GM19395 (cell line): Measurements from ENCODE around the gene CPNE5.
"Not testable (repeated sequence)": the region's sequence is repeated elsewhere in the genome, so short reads cannot be mapped to it uniquely, and the experiment has no call there.

Experiments used
- ATAC-seq: cut with Tn5 transposase; IDR thresholded peaks from one replicate; pipeline ENCODE4 v1.9.1; 2021; ENCODE audit warnings: mild to moderate bottlenecking, moderate library complexity; ENCODE audit not compliant: unreplicated experiment

Gene CPNE5

GRCh38 chr6:36728289-36729160, 110.7 kb downstream of the CPNE5 start:
- ATAC-seq, result no peak

DNA sequence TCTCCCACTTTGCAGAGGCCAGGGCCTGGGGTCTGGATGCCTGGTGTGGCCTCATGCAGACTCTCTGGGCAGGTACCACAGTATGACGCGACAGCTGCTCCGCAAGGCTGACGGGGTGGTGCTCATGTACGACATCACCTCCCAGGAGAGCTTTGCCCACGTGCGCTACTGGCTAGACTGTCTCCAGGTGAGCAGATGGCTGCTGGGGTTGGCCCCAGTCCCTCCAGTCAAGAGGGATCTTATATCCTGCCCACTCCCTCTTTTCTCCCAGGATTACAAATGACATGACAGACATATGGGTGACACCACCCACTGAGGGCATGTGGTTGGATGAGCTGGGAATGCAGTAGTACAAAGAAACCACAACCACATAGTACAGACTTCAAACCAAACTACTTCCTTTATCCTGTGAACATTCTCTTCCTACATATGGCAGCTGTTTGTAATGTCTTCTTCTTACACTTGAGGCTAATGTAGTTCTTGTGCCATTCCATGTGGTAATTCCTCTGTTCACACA, 111.7 kb downstream of the CPNE5 start:
- ATAC-seq, result no peak

DNA sequence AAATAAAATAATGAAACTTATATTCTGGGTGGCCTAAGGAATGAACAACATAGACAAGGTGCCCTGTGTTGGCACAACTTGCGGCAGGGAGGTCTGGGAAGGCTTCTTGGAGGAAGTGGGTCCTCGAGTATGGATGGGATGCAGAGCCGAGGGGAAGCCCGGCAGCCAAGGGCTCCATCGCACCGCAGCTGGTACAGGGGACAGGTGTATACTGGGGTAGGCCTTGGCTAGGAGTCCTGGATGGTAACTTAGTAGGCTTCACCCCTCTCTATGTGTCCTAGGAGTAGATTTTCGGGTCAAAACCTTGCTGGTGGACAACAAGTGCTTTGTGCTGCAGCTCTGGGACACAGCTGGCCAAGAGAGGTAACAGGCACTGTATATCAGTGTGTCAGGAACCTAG, 113.7 kb downstream of the CPNE5 start:
- no peak for ATAC-seq

GRCh38 chr6:36724514-36725390, 114.5 kb downstream of the CPNE5 start:
- no peak for ATAC-seq

DNA sequence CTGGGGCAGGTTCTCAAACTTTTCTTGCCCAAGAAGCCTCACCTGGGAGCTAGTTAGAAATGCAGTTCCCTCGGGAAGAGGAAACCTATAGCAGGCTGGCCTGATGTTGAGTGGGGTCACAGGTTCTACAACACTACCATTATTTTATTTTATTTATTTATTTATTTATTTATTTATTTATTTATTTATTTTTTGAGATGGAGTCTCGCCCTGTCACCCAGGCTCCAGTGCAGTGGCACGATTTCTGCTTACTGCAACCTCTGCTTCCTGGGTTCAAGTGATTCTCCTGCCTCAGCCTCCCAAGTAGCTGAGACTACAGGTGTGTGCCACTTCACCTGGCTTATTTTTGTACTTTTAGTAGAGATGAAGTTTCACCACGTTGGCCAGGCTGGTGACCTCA, 115.3 kb downstream of the CPNE5 start:
- ATAC-seq, result not testable (repeated sequence)

DNA sequence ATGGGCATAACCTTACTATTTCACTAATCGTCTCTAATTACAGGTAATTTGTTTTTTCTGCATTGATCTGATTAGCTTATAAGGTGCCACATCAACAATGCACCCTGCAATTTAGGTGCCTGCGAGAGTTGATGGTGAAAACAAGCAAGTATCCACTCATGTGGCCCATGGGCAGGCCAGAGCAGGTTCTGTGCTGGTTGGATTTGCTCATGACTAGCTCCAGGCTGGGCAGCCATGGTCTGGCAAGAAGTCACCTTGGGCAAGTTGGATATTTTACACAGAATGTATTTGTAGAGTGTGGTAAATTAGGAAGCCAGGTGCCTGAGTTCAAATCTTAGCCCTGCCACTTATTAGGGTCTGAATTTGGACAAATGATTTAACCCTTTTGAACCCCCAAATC, 116.4 kb downstream of the CPNE5 start:
- ATAC-seq, result no peak

- ATAC-seq, result no peak
These were observed 116.9 kb downstream of the CPNE5 start for GRCh38 chr6:36722365-36722764.

DNA sequence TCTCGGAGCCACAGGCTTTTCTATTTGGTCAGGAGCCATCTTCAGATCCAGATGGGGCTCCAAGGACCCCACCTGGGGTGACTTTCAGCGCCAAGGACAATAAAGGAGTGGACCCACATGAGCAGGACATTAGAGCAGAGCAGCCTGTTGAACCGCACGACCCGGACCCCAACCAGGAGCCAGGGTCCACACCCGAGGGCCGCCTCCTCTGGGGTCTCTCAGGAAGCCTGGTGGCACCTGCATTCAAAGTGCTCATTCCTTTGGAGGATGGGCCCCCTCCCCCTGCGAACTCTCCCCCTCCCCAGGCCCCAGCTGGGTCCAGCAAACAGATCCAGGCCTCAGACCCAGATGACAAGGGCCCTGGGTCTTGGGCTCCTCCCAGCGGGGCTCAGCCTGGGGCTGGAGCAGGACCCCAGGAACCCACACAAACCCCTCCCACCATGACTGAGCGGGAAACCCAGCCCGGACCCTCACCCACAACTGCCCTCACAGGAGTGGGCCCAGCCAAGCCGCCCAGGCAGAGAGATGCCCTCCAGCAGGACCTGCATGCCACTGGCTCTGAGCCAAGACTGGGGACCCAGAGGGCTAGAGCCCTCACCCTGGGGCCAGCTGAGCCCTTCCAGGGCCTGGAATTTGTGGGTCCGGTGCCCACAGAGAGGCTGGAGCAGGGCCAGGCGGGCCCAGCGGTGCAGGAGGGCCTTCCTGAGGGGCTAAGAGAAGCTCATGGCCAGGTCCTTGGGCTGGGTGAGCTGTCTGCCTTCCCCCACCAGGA, 117.7 kb downstream of the CPNE5 start:
- ATAC-seq, result no peak

DNA sequence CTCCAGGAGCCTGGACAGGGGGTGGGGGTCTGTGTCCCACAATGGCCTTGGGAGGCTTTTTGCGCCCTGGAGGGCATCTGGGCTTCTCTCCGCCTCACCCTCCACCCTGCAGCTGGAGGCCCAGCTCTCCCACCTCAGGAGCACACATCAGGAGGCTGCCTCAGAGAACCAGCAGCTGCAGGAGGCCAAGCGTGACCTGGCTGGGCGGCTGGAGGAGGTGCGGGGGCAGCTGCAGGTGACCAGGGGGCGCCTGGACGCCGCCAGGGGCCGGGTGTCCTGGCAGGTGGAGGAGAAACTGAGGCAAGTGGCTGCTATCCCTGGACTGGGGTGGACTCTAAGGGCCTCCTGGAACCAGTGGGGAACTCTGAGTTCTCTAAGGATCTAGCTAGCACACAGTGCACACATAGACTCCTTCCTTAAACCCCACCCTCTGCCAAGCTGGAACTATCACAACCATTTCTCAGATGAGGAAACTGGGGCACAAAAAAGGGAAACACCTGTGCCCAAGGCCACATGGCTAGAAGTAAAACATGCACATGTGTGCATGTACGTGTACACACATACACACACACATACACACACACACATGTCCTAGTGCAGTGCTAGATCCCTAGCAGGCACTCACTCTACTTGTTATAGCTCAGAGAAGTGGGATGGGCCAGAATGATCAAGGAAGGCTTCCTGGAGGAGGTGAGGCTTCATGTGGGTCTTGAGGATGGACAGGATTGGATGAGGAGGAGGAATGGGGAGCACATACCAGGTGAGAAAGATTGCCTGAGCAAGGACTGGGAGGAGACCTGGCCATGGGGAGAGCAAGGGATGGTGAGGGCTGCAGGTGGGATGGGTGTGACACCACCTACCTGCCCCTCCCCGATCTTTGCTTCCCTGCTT, 118.7 kb downstream of the CPNE5 start:
- no peak for ATAC-seq

- ATAC-seq, result no peak
These were observed 120.1 kb downstream of the CPNE5 start for GRCh38 chr6:36719126-36719525.

GRCh38 chr6:36718560-36718959, 120.7 kb downstream of the CPNE5 start:
- no peak for ATAC-seq

- ATAC-seq, result no peak
These were observed 121.2 kb downstream of the CPNE5 start for GRCh38 chr6:36717871-36718540.

- no peak for ATAC-seq
These were observed 121.9 kb downstream of the CPNE5 start for GRCh38 chr6:36717231-36717825.

- ATAC-seq, result no peak
These were observed 122.7 kb downstream of the CPNE5 start for GRCh38 chr6:36716476-36717093.

DNA sequence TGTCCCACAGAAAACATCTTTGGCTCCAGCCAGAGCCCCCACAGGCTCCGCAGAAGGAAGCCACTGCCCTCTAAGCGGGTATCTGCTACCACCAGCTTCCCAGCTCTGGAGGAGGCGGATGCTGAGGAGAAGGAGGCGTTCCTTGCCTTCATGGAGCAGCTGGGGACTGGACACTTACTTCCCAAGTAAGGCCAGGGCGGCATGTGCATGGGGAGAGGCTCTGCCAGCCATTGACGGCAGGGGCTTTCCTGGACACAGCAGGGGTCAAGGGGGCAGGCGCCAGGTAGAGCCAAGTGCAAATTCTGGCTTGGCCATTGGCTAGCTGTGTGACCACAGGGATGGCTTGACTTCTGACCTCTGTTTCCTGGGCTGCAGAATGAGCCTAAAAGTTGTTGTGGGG, 123.8 kb downstream of the CPNE5 start:
- no peak for ATAC-seq

GRCh38 chr6:36714511-36714910, 124.7 kb downstream of the CPNE5 start:
- ATAC-seq, result no peak

DNA sequence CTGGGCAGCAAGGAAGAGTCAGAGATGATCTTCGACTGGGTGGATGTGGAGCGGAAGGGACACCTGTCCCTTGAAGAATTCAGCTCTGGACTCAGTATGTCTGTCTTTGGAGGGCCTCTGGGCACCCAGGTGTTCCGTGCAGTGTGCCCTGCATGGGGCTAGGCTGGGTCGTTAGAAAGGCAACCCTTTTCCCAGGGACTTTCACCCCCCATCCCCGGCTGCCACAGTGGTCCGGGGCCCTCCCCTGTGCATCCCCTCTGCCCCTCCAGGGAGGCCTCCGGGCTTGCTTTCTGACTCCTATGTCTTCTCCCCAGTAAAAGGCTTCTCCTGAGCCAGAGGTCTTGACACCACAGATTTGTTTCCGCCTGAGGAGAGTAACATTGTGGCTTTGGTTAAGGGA, 125.4 kb downstream of the CPNE5 start:
- ATAC-seq, result no peak

- ATAC-seq, result no peak
These were observed 126.4 kb downstream of the CPNE5 start for GRCh38 chr6:36712816-36713215.

DNA sequence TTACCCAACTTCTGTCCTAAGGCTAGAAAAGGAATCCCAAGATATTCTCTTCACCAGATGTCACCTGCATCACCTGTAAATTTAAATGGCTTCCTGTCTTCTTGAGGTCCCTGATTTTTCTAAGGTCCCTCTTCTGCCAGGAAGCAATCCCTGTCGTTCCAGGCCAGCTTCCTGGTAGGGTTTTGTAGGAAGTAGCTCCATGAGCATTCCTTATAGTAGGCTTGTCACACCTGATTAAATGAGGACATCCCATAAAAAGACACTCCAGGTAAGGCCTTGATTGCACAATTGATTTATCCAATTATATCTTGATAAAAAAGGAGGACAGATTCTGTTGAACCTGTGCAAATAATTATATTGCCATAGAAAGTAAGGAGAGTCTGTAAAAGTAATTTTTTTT, 132.9 kb downstream of the CPNE5 start:
- no peak for ATAC-seq
